Measurements from ENCODE around the gene BCO1.
A peak's percentile ranks its signal among the peaks of the same experiment; 100 is the strongest.

The BCO1 gene

GRCh38 chr16:81263470-81264220, 25.2 kb downstream of the BCO1 start:
- Mint-ChIP-seq H3K4me3 (peak overlapping the region; percentile 52), H3K27me3 (ENCODE audit: low read depth, poor library complexity) (peaks cover 11% of the 10 kb centered on the region), H3K9me3 (peaks cover 21% of the 10 kb centered on the region), H3K36me3 (ENCODE audit: low read depth) (peaks cover 4% of the 10 kb centered on the region), H3K27ac (peak overlapping the region; percentile 90), H3K4me1 (peaks cover 43% of the 10 kb centered on the region)
- DNase-seq: no peak
- TF ChIP-seq CTCF (IDR thresholded peaks at IDR 0.05): no peak

- DNase-seq: no peak
- H3K27ac Mint-ChIP-seq: peak overlapping the region; percentile 90
- peaks cover 21% of the 10 kb centered on the region for H3K9me3 Mint-ChIP-seq
- peaks cover 11% of the 10 kb centered on the region for H3K27me3 Mint-ChIP-seq (ENCODE audit: low read depth, poor library complexity)
- H3K4me1 Mint-ChIP-seq: peaks cover 43% of the 10 kb centered on the region
- H3K4me3 Mint-ChIP-seq: peak overlapping the region; percentile 52
- peaks cover 4% of the 10 kb centered on the region for H3K36me3 Mint-ChIP-seq (ENCODE audit: low read depth)
- no peak for TF ChIP-seq CTCF (IDR thresholded peaks at IDR 0.05)
These were observed 25.9 kb downstream of the BCO1 start for GRCh38 chr16:81264386-81264785.

DNA sequence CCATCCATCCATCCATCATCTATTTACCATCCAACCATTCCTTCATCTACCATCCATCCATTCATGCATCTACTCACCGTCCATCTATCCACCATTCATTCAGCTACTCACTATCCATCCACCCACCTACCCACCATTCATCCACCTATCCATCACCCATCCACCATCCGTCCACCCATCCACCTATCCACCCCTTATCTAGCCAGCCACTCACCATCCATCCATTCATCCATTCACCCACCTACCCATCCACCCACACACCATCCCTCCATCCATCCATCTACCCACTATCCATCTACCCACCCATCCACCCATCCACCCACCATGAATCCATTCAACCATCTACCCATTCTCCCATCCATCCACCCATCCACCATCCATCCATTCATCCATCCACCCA, 26.6 kb downstream of the BCO1 start:
- H3K4me3 Mint-ChIP-seq: peak overlapping the region; percentile 28
- no peak overlapping the region for H3K27ac Mint-ChIP-seq
- peaks cover 43% of the 10 kb centered on the region for H3K4me1 Mint-ChIP-seq
- H3K27me3 Mint-ChIP-seq (ENCODE audit: low read depth, poor library complexity): peaks cover 11% of the 10 kb centered on the region
- DNase-seq: no peak
- no peak for TF ChIP-seq CTCF (IDR thresholded peaks at IDR 0.05)
- peaks cover 4% of the 10 kb centered on the region for H3K36me3 Mint-ChIP-seq (ENCODE audit: low read depth)
- peaks cover 19% of the 10 kb centered on the region for H3K9me3 Mint-ChIP-seq

- no peak for DNase-seq
- Mint-ChIP-seq H3K4me3 (no peak overlapping the region), H3K27ac (no peak overlapping the region), H3K27me3 (ENCODE audit: low read depth, poor library complexity) (peaks cover 11% of the 10 kb centered on the region), H3K4me1 (peaks cover 43% of the 10 kb centered on the region), H3K36me3 (ENCODE audit: low read depth) (peaks cover 2% of the 10 kb centered on the region), H3K9me3 (peaks cover 15% of the 10 kb centered on the region)
- TF ChIP-seq CTCF (IDR thresholded peaks at IDR 0.05): no peak
These were observed 27.4 kb downstream of the BCO1 start for GRCh38 chr16:81265658-81266451.

DNA sequence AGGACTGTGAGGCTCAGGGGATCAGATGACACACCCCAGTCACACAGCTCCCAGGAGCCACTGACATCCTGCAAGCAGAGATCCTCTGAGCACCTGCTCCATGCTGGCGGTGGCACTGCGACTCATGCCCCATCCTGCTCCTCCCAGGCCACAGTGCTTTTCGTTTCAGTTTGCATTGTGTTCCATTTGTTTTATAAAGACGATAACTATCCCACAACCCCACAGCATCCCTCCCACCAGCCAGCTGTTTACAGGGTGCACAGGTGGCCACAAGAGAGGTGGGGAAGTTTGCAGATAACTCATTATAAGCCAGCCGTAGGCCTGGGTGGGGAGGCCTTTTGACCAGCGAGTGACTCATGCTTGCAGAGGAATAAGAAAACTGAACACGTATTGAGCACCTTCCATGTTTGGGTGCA, 28.2 kb downstream of the BCO1 start:
- no peak for TF ChIP-seq CTCF (IDR thresholded peaks at IDR 0.05)
- DNase-seq: no peak
- Mint-ChIP-seq H3K4me3 (no peak overlapping the region), H3K4me1 (peaks cover 43% of the 10 kb centered on the region), H3K27ac (no peak overlapping the region), H3K36me3 (ENCODE audit: low read depth) (no peaks in the 10 kb centered on the region), H3K27me3 (ENCODE audit: low read depth, poor library complexity) (peaks cover 11% of the 10 kb centered on the region), H3K9me3 (peaks cover 12% of the 10 kb centered on the region)
